Calu3 (cell line): ENCODE results near the gene ATG7. TPM values are rescaled to one million over a fixed set of nuclear protein-coding genes. Genes with fewer than 3 reads are reported as not detected.

Experiments used
- BruUV-seq: library from RNA; stranded (reverse); fragments of 400-500 nt; replicated peaks from 2 replicates; lab custom pipeline; 2021; lab: Mats Ljungman, UMichigan
- CTCF ChIA-PET: fragments of 300-600 bp; sonication (Branson Sonifier 250); formaldehyde crosslinking; loops from one replicate; lab custom pipeline; 2022; ENCODE audit warnings: antibody characterized with exemption; lab: Charles Lee
- DNase-seq: peaks from one replicate; pipeline ENCODE4 v3.0.0; 2022
- H3K27ac Mint-ChIP-seq: one replicate; pipeline ENCODE4 v1.8.0; 2022; ENCODE audit warnings: mixed read lengths; ENCODE audit not compliant: unreplicated experiment
- H3K27me3 Mint-ChIP-seq: one replicate; pipeline ENCODE4 v1.8.0; 2022; ENCODE audit warnings: mixed read lengths; ENCODE audit not compliant: unreplicated experiment
- H3K36me3 Mint-ChIP-seq: one replicate; pipeline ENCODE4 v1.8.0; 2022; ENCODE audit warnings: mild to moderate bottlenecking, moderate library complexity, mixed read lengths; ENCODE audit not compliant: insufficient read depth, unreplicated experiment
- H3K4me1 Mint-ChIP-seq: one replicate; pipeline ENCODE4 v1.8.0; 2022; ENCODE audit warnings: mild to moderate bottlenecking, low read depth, mixed read lengths; ENCODE audit not compliant: unreplicated experiment
- H3K4me3 Mint-ChIP-seq: one replicate; pipeline ENCODE4 v1.8.0; 2022; ENCODE audit warnings: mild to moderate bottlenecking, low read depth, moderate library complexity, mixed read lengths; ENCODE audit not compliant: unreplicated experiment
- H3K9me3 Mint-ChIP-seq: one replicate; pipeline ENCODE4 v1.8.0; 2022; ENCODE audit warnings: low read depth, mixed read lengths; ENCODE audit not compliant: unreplicated experiment
- intact Hi-C: fragments of 100-400 bp; cut with micrococcal nuclease; formaldehyde crosslinking; loops from one replicate; pipeline ENCODE4 v1.10.0; 2022; ENCODE audit not compliant: unreplicated experiment
- total RNA-seq: library from RNA; stranded (reverse); gene quantifications from 2 replicates; pipeline ENCODE4 v1.2.3, GENCODE V29; 2022
- TF ChIP-seq, protein P1 (sequence below): fragments of 200-600 bp; IDR thresholded peaks from one replicate; pipeline ENCODE4 v1.8.0; 2022; ENCODE audit warnings: antibody characterized with exemption; ENCODE audit not compliant: unreplicated experiment

ATG7 gene
- total RNA-seq, 1 experiment from 2014 or later, result 37.3 TPM

DNA sequence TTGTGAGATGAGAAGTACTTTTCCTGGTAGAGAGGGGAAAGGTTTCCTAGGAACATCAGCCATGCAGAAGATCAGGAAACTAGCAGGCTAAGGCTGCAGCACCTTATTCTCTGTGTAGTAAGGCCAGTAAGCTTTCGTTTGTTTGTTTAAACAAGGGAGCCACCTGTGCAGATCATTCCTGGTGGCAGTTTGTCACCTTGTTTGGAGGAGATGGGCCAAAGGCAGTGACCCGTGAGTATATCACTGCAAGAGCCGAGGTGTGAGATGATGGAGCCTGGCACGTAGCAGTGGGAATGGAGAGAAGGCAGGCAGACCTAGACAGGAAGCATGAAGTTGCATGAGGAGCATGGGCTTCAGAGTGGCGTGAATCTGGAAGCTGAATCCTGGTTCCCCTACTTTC, 19.6 kb downstream of the ATG7 start:
- DNase-seq, result no peak
- CTCF ChIA-PET, result no interaction called here
- Mint-ChIP-seq H3K4me1 (peaks cover 50% of the 10 kb centered on the region), H3K36me3 (peaks cover 12% of the 10 kb centered on the region), H3K4me3 (no peak overlapping the region), H3K27ac (peak overlapping the region; percentile 19), H3K9me3 (no peaks in the 10 kb centered on the region), H3K27me3 (no peaks in the 10 kb centered on the region)
- intact Hi-C loops, result no loop called here
- TF ChIP-seq, protein P1, sequence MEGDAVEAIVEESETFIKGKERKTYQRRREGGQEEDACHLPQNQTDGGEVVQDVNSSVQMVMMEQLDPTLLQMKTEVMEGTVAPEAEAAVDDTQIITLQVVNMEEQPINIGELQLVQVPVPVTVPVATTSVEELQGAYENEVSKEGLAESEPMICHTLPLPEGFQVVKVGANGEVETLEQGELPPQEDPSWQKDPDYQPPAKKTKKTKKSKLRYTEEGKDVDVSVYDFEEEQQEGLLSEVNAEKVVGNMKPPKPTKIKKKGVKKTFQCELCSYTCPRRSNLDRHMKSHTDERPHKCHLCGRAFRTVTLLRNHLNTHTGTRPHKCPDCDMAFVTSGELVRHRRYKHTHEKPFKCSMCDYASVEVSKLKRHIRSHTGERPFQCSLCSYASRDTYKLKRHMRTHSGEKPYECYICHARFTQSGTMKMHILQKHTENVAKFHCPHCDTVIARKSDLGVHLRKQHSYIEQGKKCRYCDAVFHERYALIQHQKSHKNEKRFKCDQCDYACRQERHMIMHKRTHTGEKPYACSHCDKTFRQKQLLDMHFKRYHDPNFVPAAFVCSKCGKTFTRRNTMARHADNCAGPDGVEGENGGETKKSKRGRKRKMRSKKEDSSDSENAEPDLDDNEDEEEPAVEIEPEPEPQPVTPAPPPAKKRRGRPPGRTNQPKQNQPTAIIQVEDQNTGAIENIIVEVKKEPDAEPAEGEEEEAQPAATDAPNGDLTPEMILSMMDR, result no peak
- BruUV-seq, result no TSS peak

DNA sequence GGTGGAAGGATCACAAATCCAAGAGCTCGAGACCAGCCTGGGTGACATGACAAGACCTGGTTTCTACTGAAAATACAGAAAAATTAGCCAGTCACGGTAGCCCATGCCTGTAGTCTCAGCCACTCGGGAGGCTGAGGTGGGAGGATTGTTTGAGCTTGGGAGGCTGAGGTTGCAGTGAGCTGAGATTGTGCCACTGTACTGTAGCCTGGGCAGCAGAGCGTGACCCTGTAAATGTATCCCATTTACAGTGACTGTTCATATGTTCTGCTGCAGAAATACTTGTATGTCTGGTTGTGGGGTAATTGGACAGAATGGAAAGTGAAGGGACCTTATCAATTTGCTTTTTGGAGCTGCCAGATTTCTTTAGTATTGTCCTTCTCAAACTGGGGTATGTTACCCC, 24.9 kb downstream of the ATG7 start:
- no peaks in the 10 kb centered on the region for H3K27me3 Mint-ChIP-seq
- CTCF ChIA-PET, result no interaction called here
- DNase-seq, result no peak
- TF ChIP-seq, protein P1, result no peak
- no peak overlapping the region for H3K4me3 Mint-ChIP-seq
- intact Hi-C loops, result no loop called here
- H3K4me1 Mint-ChIP-seq, result peaks cover 12% of the 10 kb centered on the region
- BruUV-seq, result no TSS peak
- no peaks in the 10 kb centered on the region for H3K9me3 Mint-ChIP-seq
- H3K27ac Mint-ChIP-seq, result no peak overlapping the region
- H3K36me3 Mint-ChIP-seq, result peaks cover 20% of the 10 kb centered on the region

DNA sequence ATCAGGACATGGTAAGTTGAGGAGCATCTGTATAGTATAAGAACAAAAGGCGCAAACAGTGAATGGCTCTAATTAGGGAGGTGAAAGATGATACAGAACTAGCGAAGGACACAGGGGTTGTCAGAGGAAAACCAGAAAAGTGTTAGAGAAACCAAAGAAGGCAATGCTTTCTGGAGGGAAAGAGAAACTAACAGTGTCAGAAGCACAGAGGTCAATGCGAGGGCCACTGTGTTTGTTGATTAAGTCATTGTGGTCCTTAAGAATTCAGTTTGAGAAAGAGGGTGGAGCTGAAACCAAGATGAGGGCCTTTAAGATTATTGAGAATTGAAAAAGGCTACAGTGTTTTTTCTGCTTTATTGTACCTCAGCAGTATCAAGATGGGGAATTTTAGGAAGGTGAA, 28.8 kb downstream of the ATG7 start:
- intact Hi-C loops, result no loop called here
- no peaks in the 10 kb centered on the region for H3K27me3 Mint-ChIP-seq

DNA sequence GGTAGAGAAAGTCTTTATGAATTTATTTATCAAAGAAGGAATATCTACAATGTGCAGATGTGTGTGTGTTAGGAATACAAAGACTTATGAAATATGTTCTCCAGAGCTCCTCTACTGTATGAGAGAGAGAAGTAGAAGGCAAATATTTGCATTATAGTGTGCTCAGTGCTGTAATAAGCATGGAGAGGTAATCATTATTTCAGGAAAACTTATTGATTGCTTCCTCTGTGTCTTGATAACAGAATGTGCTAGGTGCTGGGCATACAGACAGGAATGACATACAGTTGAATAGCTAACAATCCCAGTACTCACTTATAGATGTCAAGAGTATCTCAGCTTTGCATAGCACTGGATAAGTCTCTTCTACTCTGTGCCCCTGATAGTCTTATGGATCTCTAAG, 30.2 kb downstream of the ATG7 start:
- CTCF ChIA-PET, result interaction anchor here (0.6 kb wide), 1 partner anchor 738 kb away, joined by 3 read pairs; no protein-coding TSS in a partner anchor
- no peak overlapping the region for H3K4me3 Mint-ChIP-seq
- H3K27me3 Mint-ChIP-seq, result no peaks in the 10 kb centered on the region
- H3K4me1 Mint-ChIP-seq, result peaks cover 19% of the 10 kb centered on the region
- no peak overlapping the region for H3K27ac Mint-ChIP-seq
- no TSS peak for BruUV-seq
- TF ChIP-seq, protein P1, result no peak
- intact Hi-C loops, result no loop called here
- H3K36me3 Mint-ChIP-seq, result peaks cover 17% of the 10 kb centered on the region
- DNase-seq, result no peak
- H3K9me3 Mint-ChIP-seq, result no peaks in the 10 kb centered on the region

More for the DNA sequence above, 28.8 kb downstream of the ATG7 start:
- DNase-seq, result no peak
- H3K9me3 Mint-ChIP-seq, result no peaks in the 10 kb centered on the region
- no TSS peak for BruUV-seq
- TF ChIP-seq, protein P1, result no peak
- no peak overlapping the region for H3K4me3 Mint-ChIP-seq
- H3K4me1 Mint-ChIP-seq, result peaks cover 23% of the 10 kb centered on the region
- no peak overlapping the region for H3K27ac Mint-ChIP-seq
- CTCF ChIA-PET, result interaction anchor here (1.0 kb wide), 1 partner anchor 75 kb away, joined by 3 read pairs; no protein-coding TSS in a partner anchor
- peaks cover 20% of the 10 kb centered on the region for H3K36me3 Mint-ChIP-seq
